Adipose tissue (tissue), 3 donors: ENCODE measurements around the gene ADCYAP1R1. TPM values are rescaled to one million over a fixed set of nuclear protein-coding genes. Genes with fewer than 3 reads are reported as not detected.
"Not testable (repeated sequence)": the region's sequence is repeated elsewhere in the genome, so short reads cannot be mapped to it uniquely, and the experiment has no call there.

Experiments
- H3K27ac ChIP-seq: one replicate; pipeline ENCODE4 v1.5.1; 2013; ENCODE audit warnings: low read depth, low read length
- whole genome bisulfite sequencing, 3 donors: extraction: QIAGEN DNeasy Blood & Tissue Kit; methylation state at CpG; one replicate each; pipeline ENCODE4 v1.1.7; 2013; 5-methylcytosine and 5-hydroxymethylcytosine counted together
- polyA plus RNA-seq, 3 donors: library from polyadenylated mRNA; stranded (reverse); fragments of 200-250 nt; gene quantifications; one replicate each; pipeline ENCODE4 v1.2.3, GENCODE V29; 2013
- donor health status: healthy with polysubstance abuse.
- donor health status: Bipolar disorder and iron deficiency.
- donor health status: healthy.

Gene ADCYAP1R1
- polyA plus RNA-seq, 3 donors = 0.90 to 30.8 (median 3.7) TPM

GRCh38 chr7:31146030-31146429 is 93.9 kb downstream of the ADCYAP1R1 start:
- no peak overlapping the region for H3K27ac ChIP-seq
- 44 to 71% (median 68%) methylated on average over 1 of the region's 1 CpG for WGBS, 3 donors

GRCh38 chr7:31146538-31146937 is 94.4 kb downstream of the ADCYAP1R1 start:
- 86 to 93% (median 88%) methylated on average over 4 of the region's 4 CpGs for WGBS, 3 donors
- no peak overlapping the region for H3K27ac ChIP-seq

GRCh38 chr7:31151849-31152248 is 99.7 kb downstream of the ADCYAP1R1 start:
- 68 to 88% (median 80%) methylated on average over 2 of the region's 2 CpGs for WGBS, 3 donors
- no peak overlapping the region for H3K27ac ChIP-seq

GRCh38 chr7:31153318-31153717 is 101.2 kb downstream of the ADCYAP1R1 start:
- WGBS, 3 donors = 85 to 95% (median 87%) methylated on average over 17 to 20 of the region's 20 CpGs
- not testable (repeated sequence) for H3K27ac ChIP-seq

GRCh38 chr7:31160941-31161340 is 108.8 kb downstream of the ADCYAP1R1 start:
- H3K27ac ChIP-seq = no peak overlapping the region
- 63 to 78% (median 66%) methylated on average over 5 of the region's 5 CpGs for WGBS, 3 donors

Other genes starting within 250 kb of the ADCYAP1R1 start
- gene AQP1, start 140.5 kb upstream of the ADCYAP1R1 start, polyA plus RNA-seq = 100 to 1,000 TPM; 125 to 256 (median 173) TPM
- gene GHRHR, start 88.4 kb upstream of the ADCYAP1R1 start, polyA plus RNA-seq = under 1 TPM in 1 of 3 donors, not detected in 2; 0.12 TPM